AG04450 (cell line): ENCODE results near the gene ZNF536. TPM values are rescaled to one million over a fixed set of nuclear protein-coding genes. Genes with fewer than 3 reads are reported as not detected.

Experiments used
- CTCF ChIA-PET: fragments of 300-600, 350-600 bp; formaldehyde crosslinking; extraction: SDS; loops from one replicate; lab custom pipeline; 2022; ENCODE audit warnings: antibody characterized with exemption, inconsistent platforms; lab: Charles Lee
- POLR2A ChIA-PET: fragments of 350-600 bp; formaldehyde crosslinking; extraction: SDS; loops from one replicate; lab custom pipeline; 2021; ENCODE audit warnings: antibody characterized with exemption, inconsistent platforms; lab: Yijun Ruan, JAX
- DNase-seq: peaks from one replicate; pipeline ENCODE4 v3.0.0-alpha.2; 2011; ENCODE audit warnings: low read depth, low spot score
- H3K27ac ChIP-seq: one replicate; pipeline ENCODE4 v1.5.1; 2012; ENCODE audit warnings: low read depth, low read length, control low read depth
- H3K27me3 ChIP-seq: one replicate; pipeline ENCODE4 v1.6.0; 2012; ENCODE audit warnings: low read length; ENCODE audit not compliant: control insufficient read depth, insufficient read depth
- H3K4me3 ChIP-seq: 2 replicates; pipeline ENCODE4 v1.5.1; 2011; ENCODE audit warnings: mild to moderate bottlenecking, low read depth, low read length, control low read depth
- H3K9me3 ChIP-seq: 2 replicates; pipeline ENCODE4 v1.5.1; 2012; ENCODE audit warnings: low read length; ENCODE audit not compliant: control insufficient read depth, insufficient read depth
- CTCF ChIP-seq: IDR thresholded peaks from 2 replicates; pipeline ENCODE4 v1.5.1; 2011; ENCODE audit warnings: low read depth, low read length, control low read depth, inconsistent platforms
- polyA plus RNA-seq: library from polyadenylated mRNA; depleted of rRNA; stranded (reverse); fragments of >200 nt; gene quantifications from 2 replicates; pipeline ENCODE4 v1.2.3, GENCODE V29; 2011

The ZNF536 gene
- polyA plus RNA-seq, 1 experiment: not detected

- no peak for TF ChIP-seq CTCF
- Histone ChIP-seq H3K27me3 (no peaks in the 10 kb centered on the region), H3K27ac (no peak overlapping the region), H3K9me3 (peaks cover 68% of the 10 kb centered on the region), H3K4me3 (no peak overlapping the region)
- DNase-seq: no peak
- POLR2A ChIA-PET: no interaction called here
- CTCF ChIA-PET: no interaction called here
Measured at GRCh38 chr19:30536975-30537374, 164.8 kb downstream of the ZNF536 start.

- no peak overlapping the region for H3K27ac ChIP-seq
- POLR2A ChIA-PET: no interaction called here
- TF ChIP-seq CTCF: no peak
- peaks cover 73% of the 10 kb centered on the region for H3K9me3 ChIP-seq
- H3K4me3 ChIP-seq: no peak overlapping the region
- CTCF ChIA-PET: no interaction called here
- no peak for DNase-seq
- no peaks in the 10 kb centered on the region for H3K27me3 ChIP-seq
Measured at GRCh38 chr19:30539315-30539714, 167.1 kb downstream of the ZNF536 start.

GRCh38 chr19:30539981-30540380, 167.8 kb downstream of the ZNF536 start:
- DNase-seq: no peak
- H3K27ac ChIP-seq: no peak overlapping the region
- no peak for TF ChIP-seq CTCF
- ChIA-PET POLR2A (no interaction called here), CTCF (no interaction called here)
- no peak overlapping the region for H3K4me3 ChIP-seq
- peaks cover 71% of the 10 kb centered on the region for H3K9me3 ChIP-seq
- no peaks in the 10 kb centered on the region for H3K27me3 ChIP-seq

- DNase-seq: no peak
- TF ChIP-seq CTCF: no peak
- Histone ChIP-seq H3K9me3 (peaks cover 68% of the 10 kb centered on the region), H3K27ac (no peak overlapping the region), H3K27me3 (no peaks in the 10 kb centered on the region), H3K4me3 (no peak overlapping the region)
- POLR2A ChIA-PET: no interaction called here
- CTCF ChIA-PET: no interaction called here
Measured at GRCh38 chr19:30540761-30541160, 168.6 kb downstream of the ZNF536 start.

GRCh38 chr19:30541575-30541974, 169.4 kb downstream of the ZNF536 start:
- ChIA-PET POLR2A (no interaction called here), CTCF (interaction anchor here (0.5 kb wide), 1 partner anchor 302 kb away, joined by 3 read pairs; no protein-coding TSS in a partner anchor)
- no peak for DNase-seq
- no peaks in the 10 kb centered on the region for H3K27me3 ChIP-seq
- H3K9me3 ChIP-seq: peaks cover 67% of the 10 kb centered on the region
- TF ChIP-seq CTCF: no peak
- no peak overlapping the region for H3K27ac ChIP-seq
- no peak overlapping the region for H3K4me3 ChIP-seq
